Spleen (tissue), 7 donors: ENCODE data around the gene LAYN.

Experiments used
- POLR2A ChIP-seq, 3 donors: fragments of 450-650 bp; IDR thresholded peaks; one replicate each; pipeline ENCODE4 v1.5.1; 2017; ENCODE audit warnings: antibody characterized with exemption in 3 of 3, mild to moderate bottlenecking in 1 of 3
- POLR2AphosphoS5 ChIP-seq, 3 donors: sonication (generic); formaldehyde crosslinking; IDR thresholded peaks; one replicate each; pipeline ENCODE4 v1.5.1; 2017; ENCODE audit warnings: antibody characterized with exemption in 3 of 3
- TF ChIP-seq, protein P1 (sequence below), 11 experiments: fragments of 200-600 bp in 7 of 11; fragments of 450-650 bp in 4 of 11; sonication (generic) in 4 of 11; IDR thresholded peaks in 8 of 11; conservative IDR thresholded peaks in 3 of 11; 1 replicate in 7 of 11; 2 replicates in 4 of 11; pipeline versions ENCODE4 v1.4.0 to v1.8.0; 2016 to 2021; ENCODE audit warnings: antibody characterized with exemption in 11 of 11, inconsistent platforms in 4 of 11, mild to moderate bottlenecking in 1 of 11
- donor health status: DM: no; HTN: no; CAD: no; lungs with moderate emphysema.
- donor health status: DM: no; HTN: no; CAD: no.
- donor health status: DM: no; HTN: no; CAD: no.

DNA sequence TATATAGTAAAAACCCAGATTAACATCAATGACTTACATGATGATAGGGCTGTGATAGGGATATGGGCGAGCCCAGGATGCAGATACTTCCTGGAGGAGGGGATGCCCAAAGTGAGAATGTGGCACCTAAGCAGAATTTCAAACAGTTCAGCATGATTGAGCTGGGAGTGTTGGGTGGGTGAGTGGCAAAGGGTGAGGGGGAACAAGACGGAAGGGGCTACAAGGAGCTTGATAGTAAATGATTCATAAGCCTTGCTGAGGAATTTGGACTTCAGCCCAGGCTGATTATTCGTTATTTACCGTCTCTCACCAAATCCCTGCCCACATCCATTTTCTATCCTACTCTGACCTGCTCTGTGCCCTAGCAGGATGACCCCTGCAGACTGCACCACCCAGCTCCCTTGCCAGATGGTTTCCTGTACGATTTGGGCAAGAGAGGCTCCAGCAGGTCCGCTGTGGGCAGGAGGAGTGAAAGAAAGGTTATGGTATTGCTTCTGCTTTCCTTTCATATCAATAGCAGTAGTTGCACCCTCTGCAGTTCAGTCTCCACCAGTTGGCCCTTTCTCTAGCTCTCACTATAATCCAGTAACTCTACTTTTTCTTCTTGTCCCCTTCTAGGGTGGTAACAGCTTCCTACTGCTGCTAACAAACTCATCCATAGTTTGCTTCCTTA lies 31.4 kb downstream of the LAYN start:
- TF ChIP-seq, protein P1, sequence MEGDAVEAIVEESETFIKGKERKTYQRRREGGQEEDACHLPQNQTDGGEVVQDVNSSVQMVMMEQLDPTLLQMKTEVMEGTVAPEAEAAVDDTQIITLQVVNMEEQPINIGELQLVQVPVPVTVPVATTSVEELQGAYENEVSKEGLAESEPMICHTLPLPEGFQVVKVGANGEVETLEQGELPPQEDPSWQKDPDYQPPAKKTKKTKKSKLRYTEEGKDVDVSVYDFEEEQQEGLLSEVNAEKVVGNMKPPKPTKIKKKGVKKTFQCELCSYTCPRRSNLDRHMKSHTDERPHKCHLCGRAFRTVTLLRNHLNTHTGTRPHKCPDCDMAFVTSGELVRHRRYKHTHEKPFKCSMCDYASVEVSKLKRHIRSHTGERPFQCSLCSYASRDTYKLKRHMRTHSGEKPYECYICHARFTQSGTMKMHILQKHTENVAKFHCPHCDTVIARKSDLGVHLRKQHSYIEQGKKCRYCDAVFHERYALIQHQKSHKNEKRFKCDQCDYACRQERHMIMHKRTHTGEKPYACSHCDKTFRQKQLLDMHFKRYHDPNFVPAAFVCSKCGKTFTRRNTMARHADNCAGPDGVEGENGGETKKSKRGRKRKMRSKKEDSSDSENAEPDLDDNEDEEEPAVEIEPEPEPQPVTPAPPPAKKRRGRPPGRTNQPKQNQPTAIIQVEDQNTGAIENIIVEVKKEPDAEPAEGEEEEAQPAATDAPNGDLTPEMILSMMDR (IDR thresholded peaks at IDR 0.05 in 8 of 11, conservative IDR thresholded peaks at IDR 0.05 in 3 of 11), result no peak
- TF ChIP-seq POLR2AphosphoS5 (IDR thresholded peaks at IDR 0.05) (no peak), POLR2A (IDR thresholded peaks at IDR 0.05) (no peak)
